HG03565 (cell line): ENCODE data around the gene DOK5.
A peak's percentile ranks its signal among the peaks of the same experiment; 100 is the strongest.

Experiments
- ATAC-seq: cut with Tn5 transposase; IDR thresholded peaks from one replicate; pipeline ENCODE4 v1.9.1; 2021; ENCODE audit warnings: mild to moderate bottlenecking, moderate library complexity; ENCODE audit not compliant: unreplicated experiment

The DOK5 gene

DNA sequence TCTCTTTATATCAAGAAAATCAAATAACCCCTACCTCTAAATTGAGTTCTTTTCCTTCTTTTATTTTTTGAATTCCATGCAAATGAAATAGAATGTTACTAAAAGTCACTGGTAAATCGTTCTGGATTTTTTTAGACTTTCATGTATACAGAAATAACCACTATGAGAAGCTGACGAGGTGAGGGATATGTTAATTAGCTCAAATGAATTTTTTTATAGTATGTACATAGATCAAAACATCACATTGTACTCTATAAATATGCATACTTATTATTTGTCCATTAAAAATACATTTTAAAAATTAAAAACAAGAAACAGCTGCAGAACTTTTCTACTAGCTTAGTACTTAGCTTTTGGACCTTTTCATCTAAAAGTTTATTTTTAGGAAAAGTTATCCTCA, 165.4 kb downstream of the DOK5 start:
- no peak for ATAC-seq

DNA sequence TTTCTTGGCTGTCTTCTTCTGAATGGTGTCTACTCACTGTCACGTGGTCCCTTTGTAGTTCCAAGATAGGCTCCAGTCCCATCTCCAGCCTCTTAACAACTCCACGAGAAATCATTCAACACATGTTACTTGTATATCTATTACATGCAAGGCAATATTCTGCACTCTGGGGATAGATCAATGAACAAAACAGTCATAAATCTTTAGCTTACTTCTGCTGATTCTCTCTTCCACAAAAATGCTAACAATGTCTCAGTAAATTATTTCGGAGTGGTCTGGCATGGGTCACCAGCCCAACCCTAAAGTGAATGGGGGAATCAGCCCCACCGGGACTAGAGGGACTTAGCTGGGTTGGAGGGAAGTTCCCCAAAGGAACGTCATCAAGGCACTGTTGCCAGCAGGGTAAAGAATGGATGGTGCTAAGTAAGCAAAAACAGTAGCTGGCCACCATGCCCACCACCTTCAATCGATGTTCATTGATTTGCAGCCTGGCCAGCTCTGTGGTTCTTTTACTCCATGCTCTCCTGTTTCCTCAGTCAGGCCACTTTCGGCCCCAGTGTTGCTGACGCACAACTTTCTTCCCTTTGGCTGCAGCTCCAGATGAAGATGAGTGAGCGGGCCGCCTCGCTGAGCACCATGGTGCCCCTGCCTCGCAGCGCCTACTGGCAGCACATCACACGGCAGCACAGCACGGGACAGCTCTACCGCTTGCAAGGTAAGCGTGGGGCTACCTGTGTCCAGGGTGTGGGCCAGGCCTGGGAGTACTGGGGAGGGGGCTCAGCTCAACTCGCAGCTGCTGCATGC, 167.7 kb downstream of the DOK5 start:
- no peak for ATAC-seq

DNA sequence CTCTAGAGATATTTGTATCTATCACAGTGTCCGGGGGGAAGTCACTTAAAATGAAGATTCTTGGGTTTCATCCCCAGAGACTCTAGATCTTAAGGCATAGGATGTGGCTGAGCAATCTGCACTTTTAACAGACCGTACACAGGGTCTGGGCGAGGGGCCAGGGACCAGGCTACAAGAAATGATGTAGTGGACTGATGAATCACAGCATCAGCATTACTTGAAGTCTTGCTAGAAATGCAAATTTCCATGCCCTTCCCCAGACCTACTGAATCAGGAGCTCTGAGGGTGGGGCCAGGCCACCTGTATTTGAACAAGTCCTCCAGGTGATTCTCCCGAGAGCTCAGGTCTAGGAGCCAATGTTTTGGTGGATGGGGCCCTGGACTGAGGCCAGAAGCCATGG, 168.4 kb downstream of the DOK5 start:
- no peak for ATAC-seq

DNA sequence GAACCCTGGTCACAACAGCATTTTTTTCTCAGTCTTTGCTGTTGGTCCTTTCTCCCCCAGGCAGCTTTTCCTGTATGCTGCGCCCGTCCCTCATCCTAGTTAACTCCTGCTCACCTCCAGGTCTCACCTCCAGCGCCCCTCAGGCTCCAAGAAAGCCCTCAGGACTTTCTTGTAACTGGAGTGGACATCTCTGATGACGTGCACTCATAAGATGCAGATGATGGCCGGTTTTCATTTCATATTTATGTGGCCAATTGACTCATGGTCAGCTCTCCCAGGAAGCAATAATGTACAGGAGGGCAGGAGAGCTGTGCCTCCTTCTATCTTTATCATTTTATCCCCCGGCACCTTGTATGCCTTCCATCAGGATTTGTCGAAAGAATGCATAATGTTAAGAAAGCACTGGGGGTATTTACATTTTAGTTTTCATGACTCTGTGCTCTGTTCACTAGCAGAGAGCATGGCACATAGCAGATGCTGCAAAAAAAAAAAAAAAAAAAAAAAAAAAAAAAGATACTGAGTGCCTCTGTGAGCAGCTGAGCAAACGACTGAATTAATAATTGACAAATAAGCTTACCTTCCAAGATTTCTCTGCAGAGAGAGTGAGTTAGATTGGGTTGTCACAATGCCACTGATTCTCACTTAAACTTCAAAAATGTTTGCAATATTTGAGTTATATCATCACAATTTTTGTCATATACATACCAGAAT, 170.2 kb downstream of the DOK5 start:
- ATAC-seq: no peak

DNA sequence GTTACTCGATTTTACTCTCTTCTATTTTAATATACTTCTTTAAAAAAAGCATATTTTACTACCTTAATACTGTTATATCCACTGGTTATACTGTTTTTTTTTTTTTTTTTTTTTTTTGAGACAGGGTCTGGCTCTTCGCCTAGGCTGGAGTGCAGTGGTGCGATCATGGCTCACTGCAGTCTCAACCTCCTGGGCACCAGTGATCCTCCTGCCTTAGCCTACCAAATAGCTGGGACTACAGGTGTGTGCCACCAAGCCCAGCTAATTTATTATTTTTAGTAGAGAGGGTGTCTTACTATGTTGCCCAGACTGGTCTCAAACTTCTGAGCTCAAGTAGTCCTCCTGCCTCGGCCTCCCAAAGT, 170.7 kb downstream of the DOK5 start:
- ATAC-seq: no peak

DNA sequence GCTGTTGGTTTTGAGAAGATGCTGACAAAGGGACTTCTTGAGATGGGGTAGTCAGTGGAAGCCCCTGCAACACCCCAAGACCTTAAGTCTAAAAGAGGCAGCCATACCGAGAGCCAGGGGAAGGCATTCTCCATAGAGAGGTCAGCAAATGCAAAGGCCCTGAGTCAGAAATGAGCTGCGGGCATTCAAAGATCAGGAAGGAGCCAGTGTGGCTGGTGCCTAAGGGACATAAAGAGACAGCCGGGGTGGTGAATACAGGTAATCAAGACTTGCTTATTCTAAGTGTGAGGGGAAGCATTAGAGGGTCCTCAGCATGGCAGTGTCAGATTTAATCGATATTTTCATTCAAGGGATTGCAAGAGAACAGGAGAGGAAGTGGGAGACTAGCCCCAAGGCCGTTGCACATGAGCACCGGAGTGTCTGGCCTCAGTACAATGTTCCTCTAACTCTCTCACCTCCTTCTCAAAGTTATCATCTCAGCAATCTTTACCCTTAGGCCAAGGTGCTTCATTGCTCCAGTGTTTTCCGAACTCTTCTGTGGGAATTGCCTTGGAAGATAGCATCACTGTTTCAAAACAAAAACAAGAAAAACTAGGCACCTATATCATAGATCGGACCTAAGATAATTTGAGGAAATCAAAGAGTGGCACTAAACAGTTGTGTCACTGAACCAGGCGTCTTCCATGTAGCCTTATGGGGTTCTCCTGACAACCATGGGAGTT, 173.2 kb downstream of the DOK5 start:
- ATAC-seq: no peak

DNA sequence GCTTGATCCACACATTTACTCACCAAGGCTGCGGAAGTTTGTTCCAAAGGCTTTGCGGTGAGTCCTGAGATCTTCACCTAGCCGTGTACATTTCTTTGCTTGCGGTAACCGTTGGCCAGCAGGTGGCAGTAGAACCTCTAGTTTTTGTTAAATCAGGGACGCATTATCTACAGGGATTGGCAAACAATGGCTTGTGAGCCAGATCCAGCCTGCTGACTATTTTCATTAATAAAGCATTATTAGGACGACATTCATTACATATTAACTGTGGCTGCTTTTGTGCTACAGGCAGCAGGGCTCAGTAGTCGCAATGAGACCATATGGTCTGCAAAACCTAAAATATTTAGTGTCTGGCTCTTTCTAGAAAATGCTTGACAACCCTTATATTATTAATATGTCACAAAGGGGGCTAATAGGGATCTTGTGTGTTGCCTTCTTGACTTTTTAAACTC, 174.1 kb downstream of the DOK5 start:
- ATAC-seq: peak; percentile 52

DNA sequence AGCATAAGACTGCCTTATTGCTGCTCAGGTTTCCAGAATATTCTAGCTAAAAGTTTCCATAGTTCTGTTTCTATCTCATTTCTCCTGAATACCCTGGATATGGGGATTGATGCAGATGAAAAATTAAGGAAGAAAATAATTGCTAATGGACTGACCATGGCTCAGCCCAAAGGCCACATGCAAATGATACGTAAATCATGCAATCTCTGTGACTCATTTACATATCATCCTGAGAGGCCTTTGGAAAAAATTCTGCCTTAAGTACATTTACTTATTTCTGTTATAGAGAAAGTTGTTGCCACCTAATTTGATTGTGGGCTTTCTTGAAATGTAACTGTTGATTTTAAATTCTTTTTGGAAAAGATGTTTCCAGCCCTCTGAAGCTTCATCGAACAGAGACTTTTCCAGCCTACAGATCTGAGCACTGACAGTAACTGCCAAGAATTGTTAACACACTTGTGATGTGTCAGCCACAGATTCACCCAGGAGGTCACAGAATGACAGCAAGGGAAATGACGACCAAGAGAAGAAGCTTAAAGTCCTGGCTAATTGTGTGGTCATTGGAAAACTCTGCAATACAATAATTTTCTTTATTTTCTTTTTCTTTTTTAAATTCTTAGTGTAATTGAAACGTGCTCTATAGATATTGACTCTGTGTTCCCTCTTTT, 174.8 kb downstream of the DOK5 start:
- no peak for ATAC-seq

DNA sequence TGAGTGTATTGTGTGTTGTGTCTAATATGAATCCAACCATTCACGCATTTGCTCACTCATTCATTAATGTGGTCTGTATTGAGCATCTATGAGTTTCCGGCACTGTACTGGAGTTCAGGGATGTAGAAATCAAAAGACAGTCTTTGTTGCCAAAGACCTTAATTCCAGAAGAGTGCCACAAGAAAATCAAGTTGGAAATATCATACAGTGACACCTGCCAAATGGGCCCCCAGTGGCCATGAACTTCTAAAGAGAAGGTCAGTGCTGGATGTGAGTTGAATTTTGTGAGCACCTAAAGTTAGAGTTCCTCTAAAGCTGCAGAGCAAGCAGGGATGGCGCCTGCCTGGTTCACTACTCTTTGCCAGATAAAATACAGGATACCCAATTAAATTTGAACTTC, 175.9 kb downstream of the DOK5 start:
- ATAC-seq: no peak

DNA sequence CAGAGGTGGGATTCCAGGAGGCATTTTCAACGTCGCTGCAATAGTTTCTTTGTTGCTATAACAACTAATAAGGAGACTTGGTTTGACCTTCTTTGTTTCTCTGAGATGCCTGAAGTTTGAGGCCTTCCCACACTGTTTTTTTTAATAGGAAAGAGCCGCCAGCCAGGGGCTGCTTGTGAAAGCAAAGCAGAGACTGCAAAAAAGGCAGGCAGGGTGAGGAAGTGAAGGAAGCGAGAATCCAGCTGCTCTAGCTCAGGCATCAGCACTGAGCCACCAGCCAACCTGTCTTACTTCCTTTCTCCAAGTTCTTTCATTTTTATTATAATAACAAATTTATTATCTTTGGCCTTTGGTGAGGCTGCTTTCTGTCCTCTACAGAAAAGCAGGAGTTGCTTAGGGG, 179.1 kb downstream of the DOK5 start:
- no peak for ATAC-seq

DNA sequence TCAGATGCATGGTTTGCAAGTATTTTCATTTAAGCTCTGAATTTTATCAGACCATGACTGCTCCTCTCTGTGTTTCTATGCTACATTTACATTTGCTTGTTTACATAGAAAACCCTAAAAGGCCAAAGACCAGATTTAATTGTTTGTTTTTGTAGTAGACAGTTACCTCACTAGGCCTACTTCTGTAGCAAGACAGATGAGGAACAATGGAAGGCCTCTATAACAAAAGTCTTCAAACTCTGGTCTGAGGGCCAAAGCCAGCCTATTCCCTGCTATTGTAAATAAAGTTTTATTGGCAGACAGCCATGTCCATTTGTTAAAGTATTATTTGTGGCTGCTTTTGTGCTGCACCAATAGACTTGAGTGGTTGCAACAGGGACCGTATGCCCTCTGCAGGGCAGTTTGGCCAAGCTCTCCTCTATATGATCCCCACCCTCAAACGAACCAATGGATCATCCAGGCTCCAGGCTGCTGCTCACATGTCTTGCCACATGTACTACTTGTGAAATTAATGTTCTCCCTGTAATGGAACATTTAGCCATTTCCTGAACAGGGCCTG, 182.0 kb downstream of the DOK5 start:
- ATAC-seq: no peak

DNA sequence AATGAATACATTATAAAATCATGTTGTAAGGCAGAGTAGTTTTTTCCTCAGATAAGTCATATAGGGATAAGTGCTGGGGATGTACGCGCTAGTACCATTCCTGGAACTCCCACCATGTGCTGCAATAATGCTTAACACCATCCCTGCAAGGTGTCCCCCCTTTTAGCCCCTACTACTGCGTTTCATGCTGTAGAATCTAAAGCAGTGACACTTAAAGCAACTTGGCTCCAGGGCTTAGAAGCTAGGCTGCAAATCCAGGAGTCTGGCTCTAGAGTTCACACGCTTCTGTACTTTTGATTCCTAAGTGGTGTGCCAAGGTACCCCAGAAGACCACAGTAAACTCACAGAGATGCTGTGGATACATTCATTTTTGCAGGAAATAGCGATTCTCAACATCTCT, 183.1 kb downstream of the DOK5 start:
- ATAC-seq: no peak

DNA sequence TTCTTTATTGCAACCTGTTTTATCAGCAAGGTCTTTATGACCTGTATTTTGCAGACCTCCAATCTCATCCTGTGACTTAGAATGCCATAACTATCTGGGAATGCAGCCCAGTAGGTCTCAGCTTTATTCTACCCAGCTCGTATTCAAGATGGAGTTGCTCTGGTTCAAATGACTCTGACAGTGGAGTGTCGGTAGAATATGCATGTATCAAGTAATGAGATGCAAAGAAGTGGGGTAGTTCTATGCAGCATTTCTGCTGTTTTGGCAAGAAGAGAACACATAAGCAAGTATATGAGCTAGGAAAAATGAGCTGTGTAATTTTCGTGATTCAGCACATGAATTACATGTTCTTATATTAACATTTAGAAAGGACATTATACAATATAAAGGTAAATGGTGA, 185.9 kb downstream of the DOK5 start:
- no peak for ATAC-seq

DNA sequence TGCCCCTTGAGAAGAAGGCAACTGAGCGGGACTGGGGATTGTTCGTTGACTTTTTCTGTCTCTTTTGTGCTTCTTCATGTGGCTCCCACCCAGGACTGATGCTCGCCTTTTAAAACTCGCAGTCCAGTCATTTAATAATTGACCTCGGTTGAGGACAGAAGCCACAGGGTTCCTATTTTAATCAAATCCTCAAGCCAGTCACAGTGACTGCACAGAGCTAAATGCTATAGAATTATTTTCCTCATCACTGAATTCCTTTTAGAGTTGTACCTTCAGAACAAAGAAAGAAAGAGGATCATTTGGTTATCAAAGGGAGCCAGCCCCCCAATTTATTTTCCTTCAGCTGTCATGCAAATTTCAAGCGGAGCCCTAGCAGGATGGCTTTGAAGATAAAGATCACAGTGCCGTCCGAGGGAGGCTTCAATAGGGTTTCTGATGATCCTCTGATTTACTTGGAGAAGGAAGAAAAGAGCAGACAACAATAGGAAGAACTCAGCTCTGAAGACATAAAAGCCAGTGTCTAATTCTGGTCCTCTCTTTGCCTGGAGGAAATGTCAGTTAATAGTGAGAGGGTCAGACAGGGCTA, 186.6 kb downstream of the DOK5 start:
- ATAC-seq: no peak

DNA sequence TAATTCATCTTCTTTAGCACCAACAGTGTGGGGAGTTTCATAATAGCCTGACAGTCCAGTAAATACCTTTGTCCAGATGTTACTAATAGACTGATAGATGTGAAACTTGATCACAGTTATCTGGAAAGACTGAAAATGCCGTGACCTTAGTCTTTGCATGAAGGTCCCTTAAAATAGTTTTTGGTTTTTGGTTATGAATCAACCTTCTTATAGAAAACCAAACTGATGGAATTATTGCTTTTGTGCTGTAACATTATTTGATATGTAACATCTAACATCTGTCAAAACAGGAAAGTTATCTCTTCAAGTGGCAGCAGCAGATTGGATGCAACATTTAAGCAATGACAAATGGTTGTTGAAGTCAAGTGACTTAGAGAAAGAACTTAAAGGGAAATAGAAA, 190.4 kb downstream of the DOK5 start:
- peak; percentile 80 for ATAC-seq

DNA sequence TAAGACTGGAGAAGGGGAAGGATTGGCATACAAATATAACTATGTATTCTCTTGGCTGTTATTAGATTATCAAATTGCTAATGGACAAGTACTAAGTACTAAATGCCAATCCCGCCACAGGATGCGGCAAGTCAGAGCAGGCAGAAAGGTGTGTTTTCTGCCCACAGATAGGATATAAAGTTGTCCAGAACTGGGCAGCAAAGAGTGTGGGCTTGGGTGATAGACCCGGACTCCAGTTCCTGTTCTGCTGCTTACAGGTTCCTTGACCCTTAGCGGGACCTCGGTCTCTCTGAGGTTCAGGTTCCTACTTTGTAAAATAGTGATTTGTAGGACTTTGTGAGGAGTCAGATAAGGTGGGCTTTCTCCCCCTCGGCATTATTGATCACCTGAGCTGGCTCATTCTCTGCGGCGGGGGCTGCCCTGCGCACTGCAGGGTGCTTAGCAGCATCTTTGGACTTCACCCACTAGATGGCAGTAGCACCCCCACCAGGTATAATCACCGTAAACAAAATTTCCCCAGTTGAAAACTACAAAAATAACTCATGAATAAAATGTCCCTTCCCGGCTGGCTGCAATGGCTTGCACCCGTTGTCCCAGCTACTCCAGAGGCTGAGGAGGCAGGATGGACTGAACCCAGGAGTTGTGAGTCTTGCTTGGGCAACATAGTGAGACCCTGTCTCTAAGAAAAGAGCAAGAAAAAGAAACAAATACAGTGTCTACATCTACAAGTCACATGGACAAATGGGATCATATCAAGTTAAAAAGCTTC, 193.1 kb downstream of the DOK5 start:
- ATAC-seq: no peak

DNA sequence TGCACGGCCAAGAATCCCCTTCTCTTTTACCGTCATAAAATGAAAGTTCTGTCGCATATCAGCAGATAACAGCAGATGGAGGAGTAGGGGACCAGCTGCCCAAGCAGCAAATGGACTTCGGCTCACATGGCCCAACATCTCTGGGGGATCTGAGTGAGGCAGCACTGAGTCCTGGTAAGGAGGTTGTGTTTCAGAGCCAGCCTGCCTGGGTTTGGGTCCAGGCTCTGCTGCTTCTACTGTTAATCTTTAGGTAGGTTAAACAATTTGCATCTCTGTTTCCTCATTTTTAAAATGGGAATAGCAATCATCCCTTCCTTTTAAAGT, 193.6 kb downstream of the DOK5 start:
- ATAC-seq: no peak

DNA sequence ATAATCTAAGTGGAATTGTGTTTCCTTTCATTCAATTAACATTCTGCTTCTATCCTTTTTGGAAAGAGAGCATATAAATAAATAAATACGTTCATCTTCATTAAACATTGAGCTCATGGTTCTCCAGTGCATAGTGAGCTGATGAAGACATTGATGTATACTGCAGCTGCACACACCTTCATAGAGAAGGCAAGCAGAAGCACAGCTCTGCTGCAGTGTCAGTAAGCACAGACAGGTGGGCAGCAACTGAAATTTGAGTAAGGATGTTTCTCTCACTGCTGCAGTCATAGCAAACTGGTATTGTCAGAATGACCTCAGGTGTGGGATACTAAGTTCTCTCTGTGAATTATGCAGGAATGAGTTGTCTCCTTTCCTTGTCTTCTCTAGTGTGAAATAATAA, 202.9 kb downstream of the DOK5 start:
- ATAC-seq: no peak

DNA sequence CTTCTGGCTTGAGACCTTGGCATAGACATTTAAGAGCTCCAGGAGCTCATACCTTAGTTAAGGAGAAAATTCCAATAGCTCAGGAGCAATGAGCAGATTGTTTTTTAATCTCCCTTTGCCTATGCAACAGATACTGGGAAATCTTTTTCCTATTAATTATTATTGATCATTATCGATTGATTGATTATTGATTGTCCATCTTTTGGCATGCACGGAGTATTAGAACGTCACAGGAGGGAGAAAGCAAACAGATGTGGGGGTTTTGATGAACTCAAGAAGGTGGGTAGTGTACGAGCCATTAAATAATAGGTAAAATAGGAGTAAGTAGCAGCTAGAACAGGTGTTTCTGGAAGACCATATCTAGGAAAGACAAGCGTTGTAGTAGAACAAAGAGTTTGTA, 205.0 kb downstream of the DOK5 start:
- ATAC-seq: no peak
